HEK293 (cell line): ENCODE measurements around the gene HM13.

Experiments
- EGR2 ChIP-seq: fragments of 450-650 bp; formaldehyde crosslinking; IDR thresholded peaks from 2 replicates; pipeline ENCODE4 v1.5.1; 2016; ENCODE audit warnings: low read depth, missing biosample characterization, missing genetic modification characterization
- GFI1B ChIP-seq: fragments of 450-650 bp; formaldehyde crosslinking; IDR thresholded peaks from 2 replicates; pipeline ENCODE4 v1.5.1; 2016; ENCODE audit warnings: missing biosample characterization, missing genetic modification characterization
- KLF16 ChIP-seq: fragments of 450-650 bp; formaldehyde crosslinking; IDR thresholded peaks from 2 replicates; pipeline ENCODE4 v1.5.1; 2017; ENCODE audit warnings: missing biosample characterization, missing genetic modification characterization
- KLF8 ChIP-seq: fragments of 450-650 bp; formaldehyde crosslinking; IDR thresholded peaks from 2 replicates; pipeline ENCODE4 v1.5.1; 2016; ENCODE audit warnings: missing biosample characterization, missing genetic modification characterization
- KLF9 ChIP-seq: fragments of 450-650 bp; formaldehyde crosslinking; IDR thresholded peaks from 2 replicates; pipeline ENCODE4 v1.5.1; 2016; ENCODE audit warnings: missing biosample characterization, missing genetic modification characterization, low read depth
- REPIN1 ChIP-seq: fragments of 450-650 bp; formaldehyde crosslinking; IDR thresholded peaks from 2 replicates; pipeline ENCODE4 v1.5.1; 2017; ENCODE audit warnings: missing biosample characterization, missing genetic modification characterization, low read depth
- ZNF155 ChIP-seq: fragments of 450-650 bp; formaldehyde crosslinking; IDR thresholded peaks from 2 replicates; pipeline ENCODE4 v1.5.1; 2016; ENCODE audit warnings: missing biosample characterization, missing genetic modification characterization
- ZNF248 ChIP-seq: fragments of 450-650 bp; formaldehyde crosslinking; IDR thresholded peaks from 2 replicates; pipeline ENCODE4 v1.5.1; 2017; ENCODE audit warnings: missing biosample characterization, missing genetic modification characterization
- ZNF394 ChIP-seq: fragments of 450-650 bp; formaldehyde crosslinking; IDR thresholded peaks from 2 replicates; pipeline ENCODE4 v1.5.1; 2016; ENCODE audit warnings: missing biosample characterization, missing genetic modification characterization, mild to moderate bottlenecking, moderate library complexity, borderline replicate concordance
- ZNF473 ChIP-seq: fragments of 450-650 bp; formaldehyde crosslinking; IDR thresholded peaks from 2 replicates; pipeline ENCODE4 v1.5.1; 2017; ENCODE audit warnings: missing biosample characterization, missing genetic modification characterization
- ZNF521 ChIP-seq: fragments of 450-650 bp; formaldehyde crosslinking; IDR thresholded peaks from 2 replicates; pipeline ENCODE4 v1.5.1; 2017; ENCODE audit warnings: missing biosample characterization, mild to moderate bottlenecking, missing genetic modification characterization
- ZNF561 ChIP-seq: fragments of 450-650 bp; IDR thresholded peaks from 2 replicates; pipeline ENCODE4 v1.5.1; 2018; ENCODE audit warnings: missing biosample characterization, missing genetic modification characterization, borderline replicate concordance
- ZNF664 ChIP-seq: fragments of 450-650 bp; formaldehyde crosslinking; IDR thresholded peaks from 2 replicates; pipeline ENCODE4 v1.5.1; 2016; ENCODE audit warnings: missing biosample characterization, missing genetic modification characterization
- ZNF76 ChIP-seq: fragments of 450-650 bp; formaldehyde crosslinking; IDR thresholded peaks from 2 replicates; pipeline ENCODE4; 2016; ENCODE audit warnings: low read depth, missing biosample characterization, missing genetic modification characterization, borderline replicate concordance
- ZNF777 ChIP-seq: fragments of 450-650 bp; formaldehyde crosslinking; IDR thresholded peaks from 2 replicates; pipeline ENCODE4 v1.5.1; 2017; ENCODE audit warnings: missing biosample characterization, missing genetic modification characterization, borderline replicate concordance
- ZSCAN30 ChIP-seq: fragments of 450-650 bp; IDR thresholded peaks from 2 replicates; pipeline ENCODE4 v1.5.1; 2018; ENCODE audit warnings: missing biosample characterization, mild to moderate bottlenecking, missing genetic modification characterization, moderate library complexity
- TF ChIP-seq, protein P1 (sequence below): fragments of 450-650 bp; formaldehyde crosslinking; IDR thresholded peaks from 2 replicates; pipeline ENCODE4 v1.5.1; 2016; ENCODE audit warnings: missing biosample characterization, missing genetic modification characterization, borderline replicate concordance
- TF ChIP-seq, protein P2 (sequence below): fragments of 450-650 bp; formaldehyde crosslinking; IDR thresholded peaks from 2 replicates; pipeline ENCODE4 v1.5.1; 2016; ENCODE audit warnings: missing biosample characterization, missing genetic modification characterization
- TF ChIP-seq, protein P3 (sequence below): fragments of 450-650 bp; formaldehyde crosslinking; conservative IDR thresholded peaks from 2 replicates; pipeline ENCODE4 v1.5.1; 2016; ENCODE audit warnings: low read depth, missing biosample characterization, missing genetic modification characterization
- TF ChIP-seq, protein P4 (sequence below): fragments of 450-650 bp; formaldehyde crosslinking; IDR thresholded peaks from 2 replicates; pipeline ENCODE4 v1.5.1; 2016; ENCODE audit warnings: missing biosample characterization, missing genetic modification characterization
- TF ChIP-seq, protein P5 (sequence below): fragments of 450-650 bp; formaldehyde crosslinking; IDR thresholded peaks from 2 replicates; pipeline ENCODE4; 2016; ENCODE audit warnings: missing biosample characterization, missing genetic modification characterization

HM13 gene

DNA sequence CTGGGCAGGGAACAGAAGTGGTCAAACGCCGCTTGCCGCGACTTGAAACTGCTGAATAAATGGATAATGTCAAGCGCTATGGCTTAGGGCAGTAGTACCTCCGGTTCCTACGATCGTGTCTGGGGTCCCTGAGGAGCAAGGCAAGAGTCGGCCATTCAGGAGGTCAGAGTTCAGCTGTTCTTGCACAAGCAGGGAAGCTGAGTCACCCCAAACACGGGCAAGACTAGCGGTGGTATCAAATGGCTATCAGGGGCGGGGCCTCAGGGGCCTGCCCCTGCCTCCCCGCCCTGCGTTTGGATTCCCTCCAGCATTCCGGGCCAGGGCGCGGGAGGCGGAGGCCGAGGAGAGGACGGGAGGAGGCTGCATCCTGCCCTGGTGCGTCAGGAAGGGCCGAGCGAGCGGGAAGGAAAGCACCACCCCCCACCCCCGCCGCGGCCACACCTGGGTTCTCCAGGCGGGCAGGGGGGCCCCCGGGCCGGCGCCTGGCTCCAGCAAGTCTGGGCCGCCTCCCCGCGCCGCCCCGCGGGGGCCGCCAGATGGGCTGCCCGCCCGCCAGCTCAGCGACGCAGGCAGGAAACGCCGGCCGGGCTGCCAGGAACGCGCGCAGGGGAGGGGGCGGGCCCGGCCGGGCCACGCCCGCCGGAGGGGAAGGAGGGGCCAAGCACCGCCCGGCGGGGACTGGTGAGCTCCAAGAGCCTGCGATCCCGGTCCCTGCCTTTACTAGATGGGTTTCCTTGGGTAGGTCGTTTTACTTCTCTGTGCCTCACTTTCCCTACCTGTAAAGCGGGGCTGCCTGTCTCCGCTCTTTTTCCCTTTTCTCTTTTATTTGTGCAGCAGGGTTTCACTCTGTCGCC lies 58.7 kb downstream of the HM13 start (continued):
- TF ChIP-seq, protein P1, sequence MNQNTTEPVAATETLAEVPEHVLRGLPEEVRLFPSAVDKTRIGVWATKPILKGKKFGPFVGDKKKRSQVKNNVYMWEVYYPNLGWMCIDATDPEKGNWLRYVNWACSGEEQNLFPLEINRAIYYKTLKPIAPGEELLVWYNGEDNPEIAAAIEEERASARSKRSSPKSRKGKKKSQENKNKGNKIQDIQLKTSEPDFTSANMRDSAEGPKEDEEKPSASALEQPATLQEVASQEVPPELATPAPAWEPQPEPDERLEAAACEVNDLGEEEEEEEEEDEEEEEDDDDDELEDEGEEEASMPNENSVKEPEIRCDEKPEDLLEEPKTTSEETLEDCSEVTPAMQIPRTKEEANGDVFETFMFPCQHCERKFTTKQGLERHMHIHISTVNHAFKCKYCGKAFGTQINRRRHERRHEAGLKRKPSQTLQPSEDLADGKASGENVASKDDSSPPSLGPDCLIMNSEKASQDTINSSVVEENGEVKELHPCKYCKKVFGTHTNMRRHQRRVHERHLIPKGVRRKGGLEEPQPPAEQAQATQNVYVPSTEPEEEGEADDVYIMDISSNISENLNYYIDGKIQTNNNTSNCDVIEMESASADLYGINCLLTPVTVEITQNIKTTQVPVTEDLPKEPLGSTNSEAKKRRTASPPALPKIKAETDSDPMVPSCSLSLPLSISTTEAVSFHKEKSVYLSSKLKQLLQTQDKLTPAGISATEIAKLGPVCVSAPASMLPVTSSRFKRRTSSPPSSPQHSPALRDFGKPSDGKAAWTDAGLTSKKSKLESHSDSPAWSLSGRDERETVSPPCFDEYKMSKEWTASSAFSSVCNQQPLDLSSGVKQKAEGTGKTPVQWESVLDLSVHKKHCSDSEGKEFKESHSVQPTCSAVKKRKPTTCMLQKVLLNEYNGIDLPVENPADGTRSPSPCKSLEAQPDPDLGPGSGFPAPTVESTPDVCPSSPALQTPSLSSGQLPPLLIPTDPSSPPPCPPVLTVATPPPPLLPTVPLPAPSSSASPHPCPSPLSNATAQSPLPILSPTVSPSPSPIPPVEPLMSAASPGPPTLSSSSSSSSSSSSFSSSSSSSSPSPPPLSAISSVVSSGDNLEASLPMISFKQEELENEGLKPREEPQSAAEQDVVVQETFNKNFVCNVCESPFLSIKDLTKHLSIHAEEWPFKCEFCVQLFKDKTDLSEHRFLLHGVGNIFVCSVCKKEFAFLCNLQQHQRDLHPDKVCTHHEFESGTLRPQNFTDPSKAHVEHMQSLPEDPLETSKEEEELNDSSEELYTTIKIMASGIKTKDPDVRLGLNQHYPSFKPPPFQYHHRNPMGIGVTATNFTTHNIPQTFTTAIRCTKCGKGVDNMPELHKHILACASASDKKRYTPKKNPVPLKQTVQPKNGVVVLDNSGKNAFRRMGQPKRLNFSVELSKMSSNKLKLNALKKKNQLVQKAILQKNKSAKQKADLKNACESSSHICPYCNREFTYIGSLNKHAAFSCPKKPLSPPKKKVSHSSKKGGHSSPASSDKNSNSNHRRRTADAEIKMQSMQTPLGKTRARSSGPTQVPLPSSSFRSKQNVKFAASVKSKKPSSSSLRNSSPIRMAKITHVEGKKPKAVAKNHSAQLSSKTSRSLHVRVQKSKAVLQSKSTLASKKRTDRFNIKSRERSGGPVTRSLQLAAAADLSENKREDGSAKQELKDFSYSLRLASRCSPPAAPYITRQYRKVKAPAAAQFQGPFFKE (tag by site-specific recombination) = no peak
- TF ChIP-seq, protein P2, sequence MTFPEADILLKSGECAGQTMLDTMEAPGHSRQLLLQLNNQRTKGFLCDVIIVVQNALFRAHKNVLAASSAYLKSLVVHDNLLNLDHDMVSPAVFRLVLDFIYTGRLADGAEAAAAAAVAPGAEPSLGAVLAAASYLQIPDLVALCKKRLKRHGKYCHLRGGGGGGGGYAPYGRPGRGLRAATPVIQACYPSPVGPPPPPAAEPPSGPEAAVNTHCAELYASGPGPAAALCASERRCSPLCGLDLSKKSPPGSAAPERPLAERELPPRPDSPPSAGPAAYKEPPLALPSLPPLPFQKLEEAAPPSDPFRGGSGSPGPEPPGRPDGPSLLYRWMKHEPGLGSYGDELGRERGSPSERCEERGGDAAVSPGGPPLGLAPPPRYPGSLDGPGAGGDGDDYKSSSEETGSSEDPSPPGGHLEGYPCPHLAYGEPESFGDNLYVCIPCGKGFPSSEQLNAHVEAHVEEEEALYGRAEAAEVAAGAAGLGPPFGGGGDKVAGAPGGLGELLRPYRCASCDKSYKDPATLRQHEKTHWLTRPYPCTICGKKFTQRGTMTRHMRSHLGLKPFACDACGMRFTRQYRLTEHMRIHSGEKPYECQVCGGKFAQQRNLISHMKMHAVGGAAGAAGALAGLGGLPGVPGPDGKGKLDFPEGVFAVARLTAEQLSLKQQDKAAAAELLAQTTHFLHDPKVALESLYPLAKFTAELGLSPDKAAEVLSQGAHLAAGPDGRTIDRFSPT (tag by site-specific recombination) = peak; percentile 97
- TF ChIP-seq ZNF155 (tag by site-specific recombination) (no peak), ZNF664 (tag by site-specific recombination) (no peak), ZNF76 (tag by site-specific recombination) (0 out of 2 replicates have a peak, but pooled peaks have one; percentile 24), REPIN1 (tag by site-specific recombination) (no peak), KLF16 (tag by site-specific recombination) (peak; percentile 50; the same call in 1 of the 2 replicates), GFI1B (tag by site-specific recombination) (no peak), EGR2 (tag by site-specific recombination) (peak; percentile 84), ZNF473 (tag by site-specific recombination) (no peak), ZNF248 (tag by site-specific recombination) (no peak), KLF9 (tag by site-specific recombination) (peak; percentile 62), ZNF521 (tag by site-specific recombination) (no peak), ZNF777 (tag by site-specific recombination) (no peak), KLF8 (peak; percentile 100), ZNF394 (tag by site-specific recombination) (peak; percentile 66), ZNF561 (tag by site-specific recombination) (peak; percentile 97), ZSCAN30 (peak; percentile 95)
- TF ChIP-seq, protein P3, sequence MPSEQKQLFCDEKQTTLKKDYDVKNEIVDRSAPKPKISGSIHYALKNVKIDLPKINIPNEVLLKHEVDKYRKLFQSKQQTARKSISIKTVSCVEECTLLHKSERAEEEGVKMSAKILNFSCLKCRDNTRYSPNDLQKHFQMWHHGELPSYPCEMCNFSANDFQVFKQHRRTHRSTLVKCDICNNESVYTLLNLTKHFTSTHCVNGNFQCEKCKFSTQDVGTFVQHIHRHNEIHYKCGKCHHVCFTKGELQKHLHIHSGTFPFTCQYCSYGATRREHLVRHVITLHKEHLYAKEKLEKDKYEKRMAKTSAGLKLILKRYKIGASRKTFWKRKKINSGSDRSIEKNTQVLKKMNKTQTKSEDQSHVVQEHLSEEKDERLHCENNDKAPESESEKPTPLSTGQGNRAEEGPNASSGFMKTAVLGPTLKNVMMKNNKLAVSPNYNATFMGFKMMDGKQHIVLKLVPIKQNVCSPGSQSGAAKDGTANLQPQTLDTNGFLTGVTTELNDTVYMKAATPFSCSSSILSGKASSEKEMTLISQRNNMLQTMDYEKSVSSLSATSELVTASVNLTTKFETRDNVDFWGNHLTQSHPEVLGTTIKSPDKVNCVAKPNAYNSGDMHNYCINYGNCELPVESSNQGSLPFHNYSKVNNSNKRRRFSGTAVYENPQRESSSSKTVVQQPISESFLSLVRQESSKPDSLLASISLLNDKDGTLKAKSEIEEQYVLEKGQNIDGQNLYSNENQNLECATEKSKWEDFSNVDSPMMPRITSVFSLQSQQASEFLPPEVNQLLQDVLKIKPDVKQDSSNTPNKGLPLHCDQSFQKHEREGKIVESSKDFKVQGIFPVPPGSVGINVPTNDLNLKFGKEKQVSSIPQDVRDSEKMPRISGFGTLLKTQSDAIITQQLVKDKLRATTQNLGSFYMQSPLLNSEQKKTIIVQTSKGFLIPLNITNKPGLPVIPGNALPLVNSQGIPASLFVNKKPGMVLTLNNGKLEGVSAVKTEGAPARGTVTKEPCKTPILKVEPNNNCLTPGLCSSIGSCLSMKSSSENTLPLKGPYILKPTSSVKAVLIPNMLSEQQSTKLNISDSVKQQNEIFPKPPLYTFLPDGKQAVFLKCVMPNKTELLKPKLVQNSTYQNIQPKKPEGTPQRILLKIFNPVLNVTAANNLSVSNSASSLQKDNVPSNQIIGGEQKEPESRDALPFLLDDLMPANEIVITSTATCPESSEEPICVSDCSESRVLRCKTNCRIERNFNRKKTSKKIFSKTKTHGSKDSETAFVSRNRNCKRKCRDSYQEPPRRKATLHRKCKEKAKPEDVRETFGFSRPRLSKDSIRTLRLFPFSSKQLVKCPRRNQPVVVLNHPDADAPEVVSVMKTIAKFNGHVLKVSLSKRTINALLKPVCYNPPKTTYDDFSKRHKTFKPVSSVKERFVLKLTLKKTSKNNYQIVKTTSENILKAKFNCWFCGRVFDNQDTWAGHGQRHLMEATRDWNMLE = no peak
- TF ChIP-seq, protein P4, sequence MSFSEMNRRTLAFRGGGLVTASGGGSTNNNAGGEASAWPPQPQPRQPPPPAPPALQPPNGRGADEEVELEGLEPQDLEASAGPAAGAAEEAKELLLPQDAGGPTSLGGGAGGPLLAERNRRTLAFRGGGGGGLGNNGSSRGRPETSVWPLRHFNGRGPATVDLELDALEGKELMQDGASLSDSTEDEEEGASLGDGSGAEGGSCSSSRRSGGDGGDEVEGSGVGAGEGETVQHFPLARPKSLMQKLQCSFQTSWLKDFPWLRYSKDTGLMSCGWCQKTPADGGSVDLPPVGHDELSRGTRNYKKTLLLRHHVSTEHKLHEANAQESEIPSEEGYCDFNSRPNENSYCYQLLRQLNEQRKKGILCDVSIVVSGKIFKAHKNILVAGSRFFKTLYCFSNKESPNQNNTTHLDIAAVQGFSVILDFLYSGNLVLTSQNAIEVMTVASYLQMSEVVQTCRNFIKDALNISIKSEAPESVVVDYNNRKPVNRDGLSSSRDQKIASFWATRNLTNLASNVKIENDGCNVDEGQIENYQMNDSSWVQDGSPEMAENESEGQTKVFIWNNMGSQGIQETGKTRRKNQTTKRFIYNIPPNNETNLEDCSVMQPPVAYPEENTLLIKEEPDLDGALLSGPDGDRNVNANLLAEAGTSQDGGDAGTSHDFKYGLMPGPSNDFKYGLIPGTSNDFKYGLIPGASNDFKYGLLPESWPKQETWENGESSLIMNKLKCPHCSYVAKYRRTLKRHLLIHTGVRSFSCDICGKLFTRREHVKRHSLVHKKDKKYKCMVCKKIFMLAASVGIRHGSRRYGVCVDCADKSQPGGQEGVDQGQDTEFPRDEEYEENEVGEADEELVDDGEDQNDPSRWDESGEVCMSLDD (tag by site-specific recombination) = peak; percentile 78
- TF ChIP-seq, protein P5, sequence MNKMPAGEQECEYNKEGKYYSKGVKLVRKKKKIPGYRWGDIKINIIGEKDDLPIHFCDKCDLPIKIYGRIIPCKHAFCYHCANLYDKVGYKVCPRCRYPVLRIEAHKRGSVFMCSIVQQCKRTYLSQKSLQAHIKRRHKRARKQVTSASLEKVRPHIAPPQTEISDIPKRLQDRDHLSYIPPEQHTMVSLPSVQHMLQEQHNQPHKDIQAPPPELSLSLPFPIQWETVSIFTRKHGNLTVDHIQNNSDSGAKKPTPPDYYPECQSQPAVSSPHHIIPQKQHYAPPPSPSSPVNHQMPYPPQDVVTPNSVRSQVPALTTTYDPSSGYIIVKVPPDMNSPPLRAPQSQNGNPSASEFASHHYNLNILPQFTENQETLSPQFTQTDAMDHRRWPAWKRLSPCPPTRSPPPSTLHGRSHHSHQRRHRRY = no peak
